Brain microvascular endothelial cell (primary cell): ENCODE data around the gene FOXB1.

Experiments used
- DNase-seq: peaks from one replicate; pipeline ENCODE4 v3.0.0-alpha.2; 2020
- H3K27ac ChIP-seq: fragments of 250-450 bp; sonication (Bioruptor Pico); 2 replicates; pipeline ENCODE4 v1.5.1; 2020; ENCODE audit warnings: mild to moderate bottlenecking, moderate library complexity
- H3K27me3 ChIP-seq: fragments of 250-450 bp; sonication (Bioruptor Pico); replicated peaks from 2 replicates; pipeline ENCODE4 v1.5.1; 2020; ENCODE audit warnings: mild to moderate bottlenecking
- H3K36me3 ChIP-seq: fragments of 250-450 bp; sonication (Bioruptor Pico); replicated peaks from 2 replicates; pipeline ENCODE4 v1.5.1; 2020; ENCODE audit warnings: mild to moderate bottlenecking
- H3K4me3 ChIP-seq: 2 replicates; pipeline ENCODE4 v1.5.1; 2011; ENCODE audit warnings: low read depth, mild to moderate bottlenecking, control low read depth, low read length, moderate library complexity
- in situ Hi-C: cut with HindIII; loops from 2 replicates; pipeline ENCODE4 v1.10.0; 2017; ENCODE audit warnings: low sequenced_read_pairs, low pct_ligation_motif_present
- TF ChIP-seq, protein P1 (sequence below): IDR thresholded peaks from 2 replicates; pipeline ENCODE4 v1.5.1; 2011; ENCODE audit warnings: low read depth, mild to moderate bottlenecking, moderate library complexity, low read length, control low read depth, inconsistent platforms; ENCODE audit errors: missing control alignments

The FOXB1 gene

DNA sequence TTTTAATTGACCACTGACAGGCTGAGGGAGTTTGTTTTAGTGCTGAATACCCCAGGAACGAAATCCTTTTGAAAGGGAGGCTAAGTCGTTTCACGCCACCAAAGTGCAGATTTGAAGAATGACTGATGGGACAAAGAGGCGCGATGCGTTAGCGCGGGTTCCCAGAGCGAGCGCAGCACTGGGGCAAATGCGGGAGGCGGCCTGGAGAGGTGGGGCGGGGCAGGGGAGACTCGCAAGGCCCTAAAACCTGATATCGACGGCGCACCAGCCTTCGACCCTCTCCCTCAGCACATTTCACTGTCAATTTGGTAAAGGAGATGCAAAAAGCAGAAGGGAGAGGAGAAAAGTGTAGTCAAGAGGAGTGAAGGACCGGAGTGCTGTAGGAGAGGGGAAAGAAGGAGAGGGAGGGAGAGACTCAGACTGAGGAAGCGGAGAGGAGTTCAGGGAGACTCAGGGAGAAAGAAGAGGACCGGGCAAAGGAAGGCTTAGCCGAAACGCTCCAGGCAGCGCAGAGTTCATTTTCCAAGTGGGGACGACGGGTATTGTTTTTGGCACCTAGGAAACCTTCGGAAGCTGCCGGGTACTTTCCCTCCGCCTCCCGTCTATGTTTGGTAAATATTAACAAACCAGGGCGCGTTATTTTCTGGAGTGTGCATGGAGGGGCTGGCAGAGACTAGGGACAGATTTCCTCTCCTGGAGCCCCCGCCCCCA, 3.8 kb upstream of the FOXB1 start:
- no peaks in the 10 kb centered on the region for H3K36me3 ChIP-seq
- in situ Hi-C loops, result no loop called here
- H3K27ac ChIP-seq, result no peak overlapping the region
- TF ChIP-seq, protein P1, sequence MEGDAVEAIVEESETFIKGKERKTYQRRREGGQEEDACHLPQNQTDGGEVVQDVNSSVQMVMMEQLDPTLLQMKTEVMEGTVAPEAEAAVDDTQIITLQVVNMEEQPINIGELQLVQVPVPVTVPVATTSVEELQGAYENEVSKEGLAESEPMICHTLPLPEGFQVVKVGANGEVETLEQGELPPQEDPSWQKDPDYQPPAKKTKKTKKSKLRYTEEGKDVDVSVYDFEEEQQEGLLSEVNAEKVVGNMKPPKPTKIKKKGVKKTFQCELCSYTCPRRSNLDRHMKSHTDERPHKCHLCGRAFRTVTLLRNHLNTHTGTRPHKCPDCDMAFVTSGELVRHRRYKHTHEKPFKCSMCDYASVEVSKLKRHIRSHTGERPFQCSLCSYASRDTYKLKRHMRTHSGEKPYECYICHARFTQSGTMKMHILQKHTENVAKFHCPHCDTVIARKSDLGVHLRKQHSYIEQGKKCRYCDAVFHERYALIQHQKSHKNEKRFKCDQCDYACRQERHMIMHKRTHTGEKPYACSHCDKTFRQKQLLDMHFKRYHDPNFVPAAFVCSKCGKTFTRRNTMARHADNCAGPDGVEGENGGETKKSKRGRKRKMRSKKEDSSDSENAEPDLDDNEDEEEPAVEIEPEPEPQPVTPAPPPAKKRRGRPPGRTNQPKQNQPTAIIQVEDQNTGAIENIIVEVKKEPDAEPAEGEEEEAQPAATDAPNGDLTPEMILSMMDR, result no peak
- DNase-seq, result no peak
- H3K4me3 ChIP-seq, result no peak overlapping the region
- H3K27me3 ChIP-seq, result peaks cover 96% of the 10 kb centered on the region

DNA sequence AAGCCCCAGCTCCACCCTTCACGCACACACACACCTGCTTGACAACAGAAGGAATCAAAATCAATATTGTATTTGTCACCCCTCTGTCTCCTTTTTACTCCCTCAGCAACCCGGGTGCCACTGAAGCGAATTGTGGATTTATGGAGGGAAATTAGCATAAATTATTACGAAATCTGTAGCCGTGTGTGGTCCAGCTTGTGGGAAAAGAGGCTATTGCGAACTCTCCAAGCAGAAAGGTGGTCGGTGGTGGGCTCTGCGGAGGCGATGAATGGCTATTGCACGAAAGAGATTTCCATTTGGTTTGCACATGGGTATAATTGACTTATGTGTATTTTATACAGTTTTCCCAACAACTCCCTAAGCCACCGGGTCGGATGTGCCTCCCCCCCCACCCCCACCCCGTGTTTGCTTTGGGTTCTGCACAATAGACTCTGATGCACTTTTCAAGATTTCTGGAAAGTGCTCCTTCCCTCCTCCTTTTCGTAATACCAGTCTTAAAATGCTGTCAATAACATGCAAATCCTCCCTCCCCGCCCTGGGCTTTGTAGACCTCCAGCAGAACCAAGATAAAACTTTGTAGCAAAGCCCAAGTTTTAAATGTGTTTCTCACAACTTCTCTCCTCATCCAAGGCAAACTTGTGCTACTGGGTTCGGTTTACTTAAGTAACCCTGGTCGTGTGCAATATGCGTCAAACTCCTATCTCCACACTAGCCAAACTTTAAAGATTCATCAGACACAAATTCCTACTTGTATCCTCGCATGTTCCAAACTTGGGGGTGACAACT, 3.1 kb upstream of the FOXB1 start:
- no peak for DNase-seq
- in situ Hi-C loops, result no loop called here

DNA sequence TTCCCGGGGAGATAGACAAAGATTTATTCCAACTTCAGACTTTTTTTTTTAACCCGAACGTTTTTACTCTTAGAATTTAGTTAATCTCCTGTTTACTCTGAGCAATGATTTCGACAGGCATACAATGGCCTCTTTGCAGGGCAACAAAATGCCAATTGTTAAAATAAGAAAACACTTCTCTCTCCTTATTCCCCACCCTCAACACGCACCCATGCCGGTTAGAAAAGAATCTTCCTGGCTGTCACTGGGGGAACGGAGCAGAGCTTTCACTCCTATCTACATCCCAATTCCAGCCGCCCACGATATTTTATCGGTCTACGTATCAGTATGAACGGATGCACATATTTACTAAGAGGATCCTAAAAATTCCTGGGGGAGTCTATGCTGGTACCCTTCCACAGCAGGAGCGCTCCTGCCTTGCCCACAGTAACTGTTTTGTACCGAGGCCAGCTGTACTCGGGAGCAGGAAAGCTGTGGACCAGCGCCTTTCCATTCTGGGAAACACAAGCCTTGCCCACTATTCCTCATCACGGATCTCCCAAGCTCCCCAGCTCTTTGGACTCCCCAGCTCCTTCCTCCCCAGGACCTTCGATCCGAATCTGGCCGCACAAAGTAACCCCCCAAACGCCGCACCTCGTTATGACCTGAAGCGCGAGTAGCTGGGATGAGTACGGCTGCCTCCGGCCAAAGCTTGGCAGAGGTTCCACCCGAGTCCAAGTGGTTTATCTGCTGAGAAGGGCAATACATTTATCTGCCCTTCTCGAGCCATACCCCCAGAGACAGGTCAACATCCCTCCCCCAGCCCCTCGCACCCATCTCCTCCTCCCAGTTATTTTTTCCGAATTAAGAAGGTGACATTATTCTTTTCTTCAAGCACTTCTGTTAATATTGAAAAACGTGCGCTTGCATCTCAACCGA, 2.2 kb upstream of the FOXB1 start:
- Histone ChIP-seq H3K27me3 (peaks cover 94% of the 10 kb centered on the region), H3K27ac (no peak overlapping the region), H3K4me3 (no peak overlapping the region), H3K36me3 (no peaks in the 10 kb centered on the region)
- TF ChIP-seq, protein P1, result no peak
- no peak for DNase-seq
- in situ Hi-C loops, result no loop called here

More for the DNA sequence above, 3.1 kb upstream of the FOXB1 start:
- Histone ChIP-seq H3K36me3 (no peaks in the 10 kb centered on the region), H3K4me3 (no peak overlapping the region), H3K27me3 (peaks cover 96% of the 10 kb centered on the region), H3K27ac (no peak overlapping the region)
- TF ChIP-seq, protein P1, result no peak

DNA sequence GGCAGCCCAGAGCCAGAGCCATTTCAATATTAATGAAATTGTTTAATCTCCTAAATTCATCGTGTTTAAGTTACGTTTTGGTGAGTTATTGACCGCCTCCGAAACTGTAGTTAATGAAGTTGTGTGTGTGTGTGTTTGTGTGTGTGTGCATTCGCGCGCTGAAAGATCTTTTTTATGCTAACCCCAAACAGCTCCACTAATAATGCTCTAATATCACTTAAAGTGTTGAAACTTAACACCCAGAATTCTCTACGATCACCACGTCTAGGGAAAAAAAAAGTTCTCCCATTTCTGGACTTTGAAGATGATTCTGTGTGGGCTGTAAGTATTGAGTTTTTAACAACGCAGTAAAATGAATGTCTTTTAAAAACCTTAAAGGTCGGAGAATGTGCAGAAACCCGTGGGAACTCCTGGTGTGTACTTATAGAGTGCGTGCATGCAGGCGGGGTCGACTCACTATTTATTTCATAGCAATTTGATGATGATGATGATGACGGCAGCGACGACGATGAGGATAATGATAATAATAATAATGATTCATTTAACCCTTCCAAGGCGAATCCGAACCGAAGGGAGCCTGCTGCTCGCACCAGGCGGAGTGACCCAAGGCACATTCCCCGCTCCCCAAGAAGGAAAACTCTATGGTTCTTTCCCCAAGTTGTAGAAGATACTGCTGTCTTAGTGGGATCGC, 1.4 kb upstream of the FOXB1 start:
- TF ChIP-seq, protein P1, result no peak
- DNase-seq, result no peak
- in situ Hi-C loops, result no loop called here

DNA sequence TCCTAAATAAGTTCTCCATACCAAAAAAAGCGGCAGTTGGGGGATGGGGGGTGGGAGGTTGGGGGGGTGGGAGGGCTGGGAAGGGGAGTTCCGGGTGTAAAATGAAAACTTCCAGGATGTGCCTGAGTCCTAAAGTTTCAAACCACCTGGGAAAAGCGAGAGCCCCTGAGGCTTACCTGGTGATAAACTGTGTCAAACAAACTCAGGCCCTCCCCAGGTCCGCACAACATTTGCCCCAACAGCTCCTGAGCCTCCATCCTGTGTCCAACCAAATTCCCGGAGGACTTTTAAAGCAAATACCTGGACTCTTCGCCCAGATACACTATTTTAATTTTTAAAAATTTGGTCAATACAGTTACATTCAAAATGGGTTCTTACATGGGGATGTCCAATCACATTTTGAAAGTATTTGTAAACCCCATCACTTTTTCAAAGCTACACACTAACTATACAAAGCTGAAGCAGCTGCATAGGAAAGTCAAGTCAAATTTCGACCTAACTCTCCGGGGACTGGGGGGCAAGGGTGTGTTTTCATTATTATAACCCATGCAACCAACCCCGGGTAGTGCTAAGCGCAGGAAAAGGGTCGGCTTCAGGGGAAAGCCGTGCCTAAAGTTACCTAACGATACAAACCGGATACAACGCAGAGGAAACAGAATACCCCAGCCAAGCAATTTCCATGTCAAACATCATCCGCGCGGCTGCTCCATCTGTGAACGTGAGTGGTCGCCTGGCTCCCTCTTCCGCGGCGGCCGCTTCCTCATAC, 685 bp upstream of the FOXB1 start:
- TF ChIP-seq, protein P1, result no peak
- Histone ChIP-seq H3K27ac (no peak overlapping the region), H3K36me3 (no peaks in the 10 kb centered on the region), H3K4me3 (no peak overlapping the region), H3K27me3 (peaks cover 91% of the 10 kb centered on the region)
- in situ Hi-C loops, result no loop called here
- no peak for DNase-seq

More for the DNA sequence above, 1.4 kb upstream of the FOXB1 start:
- peaks cover 91% of the 10 kb centered on the region for H3K27me3 ChIP-seq
- H3K27ac ChIP-seq, result no peak overlapping the region
- H3K4me3 ChIP-seq, result no peak overlapping the region
- H3K36me3 ChIP-seq, result no peaks in the 10 kb centered on the region
